Measurements from ENCODE around the gene ANKRD23.
"Not testable (repeated sequence)": the region's sequence is repeated elsewhere in the genome, so short reads cannot be mapped to it uniquely, and the experiment has no call there.

DNA sequence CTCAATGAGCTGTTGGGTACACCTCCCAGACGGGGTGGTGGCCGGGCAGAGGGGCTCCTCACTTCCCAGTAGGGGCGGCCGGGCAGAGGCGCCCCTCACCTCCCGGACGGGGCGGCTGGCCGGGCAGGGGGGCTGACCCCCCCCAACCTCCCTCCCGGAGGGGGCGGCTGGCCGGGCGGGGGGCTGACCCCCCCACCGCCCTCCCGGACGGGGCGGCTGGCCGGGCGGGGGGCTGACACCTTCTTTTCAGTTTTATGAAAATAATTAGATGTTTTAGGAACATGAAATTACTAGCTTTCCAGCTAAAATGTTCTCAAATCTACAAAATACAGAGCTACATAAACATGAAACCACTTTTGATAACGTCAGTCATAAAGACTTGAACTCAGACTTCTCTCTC, 37.9 kb downstream of the ANKRD23 start:
- not testable (repeated sequence) for TF ChIP-seq POLR2AphosphoS5 (IDR thresholded peaks at IDR 0.05)
- TF ChIP-seq, protein P1, sequence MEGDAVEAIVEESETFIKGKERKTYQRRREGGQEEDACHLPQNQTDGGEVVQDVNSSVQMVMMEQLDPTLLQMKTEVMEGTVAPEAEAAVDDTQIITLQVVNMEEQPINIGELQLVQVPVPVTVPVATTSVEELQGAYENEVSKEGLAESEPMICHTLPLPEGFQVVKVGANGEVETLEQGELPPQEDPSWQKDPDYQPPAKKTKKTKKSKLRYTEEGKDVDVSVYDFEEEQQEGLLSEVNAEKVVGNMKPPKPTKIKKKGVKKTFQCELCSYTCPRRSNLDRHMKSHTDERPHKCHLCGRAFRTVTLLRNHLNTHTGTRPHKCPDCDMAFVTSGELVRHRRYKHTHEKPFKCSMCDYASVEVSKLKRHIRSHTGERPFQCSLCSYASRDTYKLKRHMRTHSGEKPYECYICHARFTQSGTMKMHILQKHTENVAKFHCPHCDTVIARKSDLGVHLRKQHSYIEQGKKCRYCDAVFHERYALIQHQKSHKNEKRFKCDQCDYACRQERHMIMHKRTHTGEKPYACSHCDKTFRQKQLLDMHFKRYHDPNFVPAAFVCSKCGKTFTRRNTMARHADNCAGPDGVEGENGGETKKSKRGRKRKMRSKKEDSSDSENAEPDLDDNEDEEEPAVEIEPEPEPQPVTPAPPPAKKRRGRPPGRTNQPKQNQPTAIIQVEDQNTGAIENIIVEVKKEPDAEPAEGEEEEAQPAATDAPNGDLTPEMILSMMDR (IDR thresholded peaks at IDR 0.05) = not testable (repeated sequence)

Measured in sigmoid colon (tissue), 4 donors.